SK-N-SH (cell line): Measurements from ENCODE around the gene IRF3. TPM values are rescaled to one million over a fixed set of nuclear protein-coding genes. Genes with fewer than 3 reads are reported as not detected.

Experiments used
- CTCF ChIA-PET: fragments of 300-600, 350-600 bp; formaldehyde crosslinking; extraction: SDS; loops from one replicate; lab custom pipeline; 2021; lab: Yijun Ruan, JAX
- POLR2A ChIA-PET: fragments of 350-600 bp; sonication (Branson Sonifier 250); formaldehyde crosslinking; extraction: SDS; loops from one replicate; lab custom pipeline; 2020; ENCODE audit warnings: antibody characterized with exemption, inconsistent platforms; lab: Yijun Ruan, JAX
- DNase-seq: peaks from one replicate; pipeline ENCODE4 v3.0.0; 2012
- H2AFZ ChIP-seq: fragments of 200-600 bp; sonication (generic); 2 replicates; pipeline ENCODE4 v1.8.1; 2016; ENCODE audit warnings: antibody characterized with exemption, mild to moderate bottlenecking, low read depth
- H3F3A ChIP-seq: fragments of 200-600 bp; sonication (generic); replicated peaks from 2 replicates; pipeline ENCODE3; 2016; ENCODE audit warnings: antibody characterized with exemption, mild to moderate bottlenecking; ENCODE audit not compliant: insufficient read depth
- H3K27ac ChIP-seq, 2 experiments: fragments of 200-500 bp in 1 of 2; fragments of 200-600 bp in 1 of 2; sonication (Bioruptor generic) in 1 of 2; sonication (generic), shearing (Covaris generic) in 1 of 2; 2 replicates each; pipeline versions ENCODE4 v1.5.1 to v1.6.1; 2014 to 2016; ENCODE audit warnings: low read depth in 2 of 2, inconsistent platforms in 1 of 2, low read length in 1 of 2, mild to moderate bottlenecking in 1 of 2, mixed read lengths in 1 of 2
- H3K27me3 ChIP-seq: fragments of 200-600 bp; sonication (generic), shearing (Covaris generic); 2 replicates; pipeline ENCODE4 v1.6.1; 2016; ENCODE audit warnings: mixed run types; ENCODE audit not compliant: insufficient read depth
- H3K36me3 ChIP-seq, 2 experiments: fragments of 200-500 bp in 1 of 2; fragments of 200-600 bp in 1 of 2; sonication (Bioruptor generic) in 1 of 2; sonication (generic) in 1 of 2; replicated peaks in 1 of 2; 2 replicates each; pipeline versions ENCODE3 to v1.5.1; 2014 to 2016; ENCODE audit warnings: low read length in 1 of 2, mild to moderate bottlenecking in 1 of 2; ENCODE audit not compliant: insufficient read depth in 2 of 2, control insufficient read depth in 1 of 2
- H3K4me1 ChIP-seq, 2 experiments: fragments of 200-500 bp in 1 of 2; fragments of 200-600 bp in 1 of 2; sonication (Bioruptor generic) in 1 of 2; sonication (generic), shearing (Covaris generic) in 1 of 2; 2 replicates each; pipeline versions ENCODE4 v1.5.1 to v1.6.1; 2014 to 2016; ENCODE audit warnings: low read depth in 1 of 2, low read length in 1 of 2, mixed run types in 1 of 2; ENCODE audit not compliant: insufficient read depth in 2 of 2, control insufficient read depth in 1 of 2
- H3K4me2 ChIP-seq: fragments of 200-600 bp; sonication (generic), shearing (Covaris generic); 2 replicates; pipeline ENCODE4 v1.6.1; 2017; ENCODE audit warnings: mixed run types
- H3K4me3 ChIP-seq, 2 experiments: fragments of 200-500 bp in 1 of 2; fragments of 200-600 bp in 1 of 2; sonication (Bioruptor generic) in 1 of 2; sonication (generic), shearing (Covaris generic) in 1 of 2; 2 replicates each; pipeline versions ENCODE4 v1.5.1 to v1.8.1; 2014 to 2016; ENCODE audit warnings: low read depth in 2 of 2, inconsistent platforms in 1 of 2, low read length in 1 of 2, mild to moderate bottlenecking in 1 of 2, mixed read lengths in 1 of 2, moderate library complexity in 1 of 2
- H3K79me2 ChIP-seq: fragments of 200-600 bp; sonication (generic); 2 replicates; pipeline ENCODE4 v1.8.1; 2017; ENCODE audit warnings: mild to moderate bottlenecking; ENCODE audit not compliant: insufficient read depth
- H3K9ac ChIP-seq: fragments of 200-600 bp; sonication (generic); 2 replicates; pipeline ENCODE4 v1.6.1; 2017; ENCODE audit warnings: mixed run types
- H3K9me2 ChIP-seq: fragments of 200-600 bp; sonication (generic); 2 replicates; pipeline ENCODE4 v1.6.1; 2017; ENCODE audit warnings: mixed run types
- H3K9me3 ChIP-seq: fragments of 200-600 bp; sonication (generic); 2 replicates; pipeline ENCODE4 v1.6.1; 2017; ENCODE audit warnings: mixed run types, mild to moderate bottlenecking, moderate library complexity
- H4K20me1 ChIP-seq: fragments of 200-600 bp; sonication (generic); 2 replicates; pipeline ENCODE4 v1.6.1; 2017; ENCODE audit warnings: mild to moderate bottlenecking, mixed run types; ENCODE audit not compliant: insufficient read depth
- CHD2 ChIP-seq: fragments of 150-350 bp; IDR thresholded peaks from 2 replicates; pipeline ENCODE4 v1.6.1; 2018; ENCODE audit warnings: low read length; ENCODE audit not compliant: partially characterized antibody
- CTCF ChIP-seq: fragments of 200-600 bp; sonication (generic); IDR thresholded peaks from 2 replicates; pipeline ENCODE4 v1.6.1; 2017; ENCODE audit warnings: antibody characterized with exemption, mild to moderate bottlenecking, moderate library complexity
- FOXM1 ChIP-seq: IDR thresholded peaks from 2 replicates; pipeline ENCODE4 v1.4.0; 2012; ENCODE audit warnings: low read depth, mild to moderate bottlenecking
- GABPA ChIP-seq: IDR thresholded peaks from 2 replicates; pipeline ENCODE4 v1.4.0; 2012; ENCODE audit warnings: low read depth, mild to moderate bottlenecking
- GATA2 ChIP-seq: sonication (generic); formaldehyde crosslinking; IDR thresholded peaks from 2 replicates; pipeline ENCODE4 v1.5.0; 2020; ENCODE audit warnings: mild to moderate bottlenecking, missing genetic modification reagents
- RFX5 ChIP-seq: IDR thresholded peaks from 2 replicates; pipeline ENCODE4 v1.6.1; 2012; ENCODE audit warnings: mild to moderate bottlenecking, improper control_type of control experiment, low read length
- RXRA ChIP-seq: IDR thresholded peaks from 2 replicates; pipeline ENCODE4 v1.4.0; 2012; ENCODE audit warnings: low read depth, mild to moderate bottlenecking, borderline replicate concordance
- SIN3A ChIP-seq: IDR thresholded peaks from 2 replicates; pipeline ENCODE4 v1.6.1; 2012; ENCODE audit warnings: low read depth, mild to moderate bottlenecking, low read length, moderate library complexity, borderline replicate concordance
- USF1 ChIP-seq: IDR thresholded peaks from 2 replicates; pipeline ENCODE4 v1.4.0; 2012; ENCODE audit warnings: low read depth, borderline replicate concordance
- YY1 ChIP-seq: IDR thresholded peaks from 2 replicates; pipeline ENCODE4 v1.4.0; 2012; ENCODE audit warnings: low read depth, mild to moderate bottlenecking
- WGBS: methylation state at CpG from one replicate; pipeline ENCODE4 v1.1.6; 2017; ENCODE audit warnings: low lambda C conversion rate; 5-methylcytosine and 5-hydroxymethylcytosine counted together
- polyA plus RNA-seq, 3 experiments: library from polyadenylated mRNA; depleted of rRNA; stranded (reverse); fragments of >200 nt; gene quantifications; 2 replicates each; pipeline ENCODE4 v1.2.3, GENCODE V29; 2012

IRF3 gene
- polyA plus RNA-seq, 1 of the 3 experiments (the other 2 are of a cell fraction), result 112 TPM

GRCh38 chr19:49656456-49657109 is 9.1 kb downstream of the IRF3 start:
- H3K9me2 ChIP-seq, result no peaks in the 10 kb centered on the region
- H3K9me3 ChIP-seq, result no peaks in the 10 kb centered on the region
- H4K20me1 ChIP-seq, result 0 out of 2 replicates have a peak, but pooled peaks cover 7% of the 10 kb centered on the region
- H3K4me3 ChIP-seq, result no peak overlapping the region
- H3K4me1 ChIP-seq, result no peaks in the 10 kb centered on the region
- no peak overlapping the region for H3K4me2 ChIP-seq
- TF ChIP-seq GATA2 (CRISPR knock-in tag) (no peak), YY1 (no peak), SIN3A (no peak)
- WGBS, result 90% methylated on average over 11 of the region's 17 CpGs
- peaks cover 10% of the 10 kb centered on the region for H3F3A ChIP-seq
- H3K9ac ChIP-seq, result no peak overlapping the region
- ChIA-PET CTCF (interaction anchor here (1.5 to 5.5 kb wide), 3 partner anchors 16 to 20 kb away, joined by 4 to 26 read pairs (median 5); no protein-coding TSS in a partner anchor), POLR2A (interaction anchor here (2.1 kb wide), 1 partner anchor 8 kb away, joined by 6 read pairs; no protein-coding TSS in a partner anchor)
- DNase-seq, result no peak
- no peak overlapping the region for H3K27ac ChIP-seq
- peaks cover 19 to 73% of the 10 kb centered on the region in 2 experiments for H3K36me3 ChIP-seq
- no peaks in the 10 kb centered on the region for H3K27me3 ChIP-seq
- no peak overlapping the region for H2AFZ ChIP-seq
- H3K79me2 ChIP-seq, result no peaks in the 10 kb centered on the region

- CTCF ChIA-PET, result interaction anchor here (0.6 to 5.5 kb wide), 5 partner anchors 12 to 28 kb away, joined by 4 to 26 read pairs (median 4); no protein-coding TSS in a partner anchor
Measured at GRCh38 chr19:49655570-49656455, 9.8 kb downstream of the IRF3 start.

More at GRCh38 chr19:49655570-49656455, 9.8 kb downstream of the IRF3 start:
- POLR2A ChIA-PET, result interaction anchor here (2.1 kb wide), 1 partner anchor 9 kb away, joined by 6 read pairs; no protein-coding TSS in a partner anchor
- H3K9me2 ChIP-seq, result no peaks in the 10 kb centered on the region
- no peak for TF ChIP-seq GATA2 (CRISPR knock-in tag)
- no peak for TF ChIP-seq RFX5
- no peak for TF ChIP-seq FOXM1
- no peak for TF ChIP-seq USF1
- no peak for TF ChIP-seq GABPA
- no peak for TF ChIP-seq CHD2
- no peak for TF ChIP-seq RXRA
- TF ChIP-seq CTCF, result no peak
- H3K27ac ChIP-seq, result no peak overlapping the region
- H3K4me3 ChIP-seq, result no peak overlapping the region
- no peak for DNase-seq
- H3K4me1 ChIP-seq, result no peaks in the 10 kb centered on the region
- H3K9me3 ChIP-seq, result no peaks in the 10 kb centered on the region
- no peak overlapping the region for H2AFZ ChIP-seq
- H4K20me1 ChIP-seq, result 0 out of 2 replicates have a peak, but pooled peaks cover 7% of the 10 kb centered on the region
- H3K9ac ChIP-seq, result no peak overlapping the region
- H3K4me2 ChIP-seq, result no peak overlapping the region
- peaks cover 19 to 73% of the 10 kb centered on the region in 2 experiments for H3K36me3 ChIP-seq
- no peaks in the 10 kb centered on the region for H3K79me2 ChIP-seq
- H3F3A ChIP-seq, result peaks cover 6% of the 10 kb centered on the region
- no peaks in the 10 kb centered on the region for H3K27me3 ChIP-seq
- 94% methylated on average over 15 of the region's 23 CpGs for WGBS
